Inflammatory macrophage treated with lipopolysaccharide for 4 hours (primary cell): ENCODE data around the gene PSD2.

Source experiments
- DNase-seq: peaks from one replicate; pipeline ENCODE4 v3.0.0-alpha.2; 2020

Gene PSD2

DNA sequence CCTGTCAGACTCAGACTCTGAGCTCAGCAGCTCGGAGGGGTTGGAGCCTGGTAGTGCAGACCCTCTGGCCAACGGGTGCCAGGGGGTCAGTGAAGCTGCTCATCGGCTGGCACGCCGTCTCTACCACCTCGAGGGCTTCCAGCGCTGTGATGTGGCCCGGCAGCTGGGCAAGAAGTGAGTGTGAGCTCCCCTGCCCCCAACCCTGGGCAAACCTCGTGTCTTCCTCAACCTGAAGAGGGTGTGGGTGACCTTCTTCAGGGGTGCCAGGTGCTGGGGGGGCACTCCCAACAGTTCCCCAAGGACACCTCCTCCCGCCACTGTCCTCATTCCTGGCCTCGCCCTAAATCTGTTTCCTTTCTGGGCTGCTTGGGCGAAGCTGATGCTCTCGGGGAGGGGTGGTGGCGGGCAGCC, 18.6 kb downstream of the PSD2 start:
- DNase-seq, result no peak

DNA sequence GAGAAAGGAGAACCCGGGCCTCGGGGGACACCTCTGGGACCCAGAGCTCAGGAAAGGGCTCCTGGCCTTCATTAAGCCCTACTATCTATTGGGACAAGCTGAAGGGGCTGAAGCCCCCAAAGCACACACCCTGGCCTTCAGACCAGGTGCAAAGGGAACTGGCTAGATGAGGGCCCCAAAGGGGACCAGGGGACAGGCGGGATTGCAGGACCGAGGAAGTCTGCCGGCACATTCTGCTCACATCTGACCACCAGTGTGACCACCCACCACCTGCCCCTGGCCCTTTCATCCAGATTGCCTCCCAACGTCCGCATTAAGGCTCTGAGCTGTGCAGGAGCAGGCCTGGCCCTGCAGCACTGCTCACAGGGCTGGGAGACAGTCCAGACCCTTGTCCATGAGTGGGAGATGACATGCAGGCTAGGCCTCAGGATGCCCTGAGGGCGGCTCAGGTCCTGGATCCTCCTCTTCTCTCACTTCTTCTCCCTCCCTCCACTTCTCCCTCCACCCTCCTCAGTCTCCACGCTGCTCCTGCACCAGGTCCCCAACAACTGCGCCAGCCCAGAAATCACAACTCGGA, 19.2 kb downstream of the PSD2 start:
- no peak for DNase-seq

DNA sequence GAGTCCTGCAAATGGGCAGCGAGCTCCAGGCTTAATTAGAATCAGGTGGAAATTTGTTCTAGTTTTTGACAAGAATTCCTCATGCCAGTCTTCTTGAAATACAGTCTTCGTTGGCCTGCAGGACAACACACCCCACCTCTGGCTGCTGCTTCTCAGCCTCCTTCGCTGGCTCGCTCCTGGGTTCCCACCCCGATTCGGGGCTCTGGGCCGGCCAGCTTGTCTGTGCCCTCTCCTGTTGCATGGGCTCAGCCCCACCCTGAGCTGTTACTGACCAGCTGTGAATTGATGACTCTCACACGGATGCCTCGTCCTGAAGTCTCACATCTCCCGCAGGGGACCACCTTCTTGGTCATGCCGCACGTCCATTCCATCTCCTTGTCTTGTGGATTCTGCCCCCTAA, 21.0 kb downstream of the PSD2 start:
- no peak for DNase-seq

DNA sequence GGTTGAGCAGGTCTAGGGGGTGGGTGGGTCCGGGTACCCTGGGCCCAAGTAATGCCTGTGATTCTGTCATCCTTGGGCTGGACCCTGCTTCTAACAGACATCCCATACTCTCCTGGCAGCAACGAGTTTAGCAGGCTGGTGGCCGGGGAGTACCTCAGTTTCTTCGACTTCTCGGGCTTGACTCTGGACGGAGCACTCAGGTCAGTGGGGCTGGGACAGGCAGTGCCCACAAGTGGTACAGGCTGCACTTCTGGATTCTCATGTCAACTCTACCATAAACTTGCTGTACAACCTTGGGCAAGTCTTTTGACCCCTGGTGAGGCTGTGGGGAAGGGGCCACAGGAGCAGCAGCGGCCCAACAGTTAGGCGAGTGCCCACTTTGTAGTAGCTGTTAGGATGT, 21.8 kb downstream of the PSD2 start:
- DNase-seq, result no peak

DNA sequence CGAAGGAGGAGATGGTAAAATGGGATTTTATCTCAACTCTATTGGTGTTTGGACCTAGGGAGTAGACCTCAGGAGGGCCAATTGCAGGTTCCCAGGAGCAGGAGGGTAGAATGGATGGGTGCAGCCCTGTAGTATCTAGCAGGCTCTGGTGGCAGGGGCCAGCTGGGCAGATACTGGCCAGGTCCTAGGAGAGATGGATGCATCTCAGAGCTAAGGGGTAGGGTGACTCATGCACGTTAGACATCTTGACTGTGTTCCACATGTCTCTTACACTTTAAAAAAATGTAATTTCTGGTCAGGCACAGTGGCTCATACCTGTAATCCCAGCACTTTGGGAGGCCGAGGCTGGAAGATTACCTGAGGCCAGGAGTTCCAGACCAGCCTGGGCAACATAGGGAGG, 22.4 kb downstream of the PSD2 start:
- DNase-seq, result no peak

DNA sequence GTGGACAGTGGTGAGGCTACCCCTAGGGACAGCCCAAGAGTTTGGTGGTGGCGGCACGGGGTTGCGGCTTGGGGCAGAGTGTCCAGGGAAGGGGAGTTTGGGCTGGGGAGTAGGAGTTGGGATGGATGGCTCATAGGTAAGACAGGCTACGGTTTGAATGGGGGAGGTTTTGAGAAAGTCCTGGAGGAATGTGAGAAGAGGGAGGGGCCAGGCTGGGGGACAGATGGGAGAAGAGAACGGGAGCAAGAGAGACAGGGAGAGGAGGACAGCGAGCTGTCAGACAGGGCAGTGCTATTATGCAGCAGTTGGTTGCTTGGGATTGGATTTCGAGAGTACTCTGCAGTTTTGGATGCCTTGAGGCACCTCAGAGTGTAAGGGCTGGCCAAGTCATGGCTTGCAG, 24.5 kb downstream of the PSD2 start:
- no peak for DNase-seq

DNA sequence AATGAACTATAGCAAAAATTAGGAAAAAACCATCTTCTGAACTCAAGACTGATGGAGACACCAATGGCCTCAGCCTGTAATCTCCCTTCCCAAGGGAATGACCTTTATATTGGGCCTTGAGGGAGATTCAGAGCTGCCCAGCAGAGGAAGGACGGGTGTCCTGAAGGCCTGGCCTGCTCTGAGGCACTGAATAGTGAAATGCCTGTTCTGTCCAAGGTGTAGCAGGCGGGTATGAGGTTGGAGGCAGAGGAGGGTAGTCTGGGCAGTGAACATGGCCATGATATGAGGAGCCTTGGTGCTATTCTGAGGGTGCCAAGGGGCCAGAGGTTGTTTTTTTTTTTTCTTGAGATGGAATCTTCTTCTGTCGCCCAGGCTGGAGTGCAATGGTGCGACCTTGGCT, 25.0 kb downstream of the PSD2 start:
- no peak for DNase-seq

DNA sequence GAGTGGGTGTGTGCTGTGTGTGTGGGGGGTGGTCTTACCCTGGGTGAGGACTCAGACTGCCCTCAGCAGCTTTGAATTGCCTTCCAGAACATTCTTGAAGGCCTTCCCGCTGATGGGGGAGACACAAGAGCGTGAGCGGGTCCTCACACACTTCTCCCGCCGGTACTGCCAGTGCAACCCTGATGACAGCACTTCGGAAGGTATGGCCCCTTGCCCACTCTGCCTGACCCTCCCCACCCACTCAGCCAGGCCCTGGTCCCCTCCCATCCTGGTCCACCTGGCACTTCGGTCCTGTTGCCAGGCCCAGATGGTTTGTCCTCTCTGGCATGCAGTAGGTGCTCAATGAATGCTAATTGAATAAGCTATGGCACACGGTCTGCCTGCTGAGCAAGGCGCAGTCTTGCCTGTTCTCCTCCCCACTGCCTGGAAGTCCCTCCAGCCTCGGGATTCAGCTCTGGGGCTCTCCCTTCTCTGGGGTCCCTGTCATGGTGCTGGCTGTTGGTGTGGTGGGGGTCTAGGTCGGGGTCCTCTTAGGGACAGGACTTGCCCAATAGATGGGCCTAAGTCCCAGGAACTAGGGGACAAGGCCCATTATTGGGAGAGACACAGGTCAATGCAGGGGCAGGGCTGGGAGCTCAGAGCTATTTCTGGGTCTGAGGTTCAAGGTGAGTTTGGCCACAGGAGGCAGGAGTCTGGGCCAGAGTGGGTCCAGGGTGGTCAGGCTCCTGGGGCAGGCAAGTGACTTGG, 26.4 kb downstream of the PSD2 start:
- no peak for DNase-seq

DNA sequence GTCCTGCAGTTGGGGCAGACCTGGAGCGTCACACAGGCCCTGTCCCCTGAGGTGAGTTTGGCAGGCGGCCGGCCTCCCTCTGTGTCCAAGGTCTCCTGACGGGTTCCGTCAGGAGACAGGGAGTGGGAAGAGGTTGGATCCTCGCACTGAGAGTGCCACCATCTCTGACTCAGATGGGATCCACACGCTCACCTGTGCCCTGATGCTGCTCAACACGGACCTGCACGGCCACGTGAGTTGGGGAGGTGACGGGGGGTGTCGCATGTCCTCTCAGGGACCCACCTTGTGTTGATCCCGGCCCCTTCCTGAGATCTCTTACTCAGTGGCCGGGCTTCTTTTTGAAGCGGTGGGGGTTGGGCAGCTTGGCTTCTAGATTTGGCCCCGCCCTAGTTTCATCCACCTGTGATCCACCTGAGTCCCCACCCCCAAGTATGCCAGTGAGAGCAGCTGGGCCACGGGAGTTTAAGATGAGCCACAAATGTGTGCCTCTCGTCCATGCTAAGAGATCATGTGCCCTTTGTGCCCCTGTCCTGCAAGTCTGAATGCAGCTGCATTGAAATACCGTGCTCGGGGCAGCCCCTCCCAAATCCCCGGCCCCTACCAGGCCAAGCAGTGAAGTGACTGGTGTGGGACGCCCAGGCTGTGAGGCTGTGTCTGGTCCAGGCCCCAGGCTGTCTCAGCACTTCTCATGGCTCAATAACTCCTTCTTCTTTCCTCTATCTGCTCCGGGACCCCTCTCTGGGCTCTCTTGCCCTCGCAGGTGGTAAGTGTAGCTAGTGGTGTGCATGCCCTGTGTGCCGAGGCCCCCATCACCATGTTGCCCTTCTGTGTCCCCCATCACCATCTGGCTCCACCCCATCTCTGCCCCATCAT, 27.2 kb downstream of the PSD2 start:
- DNase-seq, result no peak

DNA sequence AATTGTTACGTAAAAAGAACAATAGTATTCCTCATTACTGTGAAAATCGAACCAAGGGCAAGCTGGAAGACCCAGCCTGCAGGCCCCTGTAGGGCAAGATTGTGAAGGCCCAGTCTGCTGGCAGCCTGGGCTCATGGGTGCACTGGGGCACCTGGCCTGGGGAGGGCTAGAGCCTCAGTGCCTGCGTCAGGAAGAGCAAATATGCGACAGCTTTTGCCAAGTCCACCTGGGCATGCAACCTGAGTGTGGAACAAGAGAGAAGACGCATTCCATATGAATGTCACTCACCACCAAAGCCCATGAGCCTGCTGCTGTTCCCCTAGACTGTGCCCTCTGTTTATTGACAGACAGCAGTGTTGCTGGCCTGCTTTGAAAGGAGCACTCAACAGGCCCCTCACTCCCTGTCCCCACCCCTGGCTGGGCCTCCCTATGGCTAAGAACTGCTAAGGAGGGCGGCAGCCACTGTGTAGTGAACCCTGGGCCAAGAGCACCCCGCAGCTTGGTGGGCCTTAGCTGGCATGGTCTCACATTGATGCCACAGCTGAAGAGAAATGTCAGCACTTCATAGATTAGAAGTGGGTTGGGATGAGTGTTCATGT, 28.2 kb downstream of the PSD2 start:
- DNase-seq, result no peak

DNA sequence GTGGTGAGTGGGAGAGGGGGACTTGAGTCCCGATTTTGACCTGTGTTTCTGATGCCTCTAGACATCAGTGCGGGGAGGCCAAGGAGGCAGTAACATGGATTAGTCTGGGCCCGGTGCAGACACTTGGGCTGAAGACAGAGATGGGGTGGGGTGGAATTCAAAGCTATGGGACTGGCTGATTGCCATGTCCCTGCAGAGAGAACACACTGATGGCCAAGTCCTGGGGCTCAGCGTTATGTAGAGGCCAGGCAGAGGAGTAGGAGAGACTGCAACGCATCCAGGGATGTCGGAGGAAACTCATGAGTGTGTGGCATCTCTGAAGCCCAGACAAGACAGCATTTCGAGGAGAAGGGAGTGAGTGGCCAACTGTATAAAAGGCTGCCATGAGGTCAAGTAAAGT, 30.1 kb downstream of the PSD2 start:
- DNase-seq, result no peak

DNA sequence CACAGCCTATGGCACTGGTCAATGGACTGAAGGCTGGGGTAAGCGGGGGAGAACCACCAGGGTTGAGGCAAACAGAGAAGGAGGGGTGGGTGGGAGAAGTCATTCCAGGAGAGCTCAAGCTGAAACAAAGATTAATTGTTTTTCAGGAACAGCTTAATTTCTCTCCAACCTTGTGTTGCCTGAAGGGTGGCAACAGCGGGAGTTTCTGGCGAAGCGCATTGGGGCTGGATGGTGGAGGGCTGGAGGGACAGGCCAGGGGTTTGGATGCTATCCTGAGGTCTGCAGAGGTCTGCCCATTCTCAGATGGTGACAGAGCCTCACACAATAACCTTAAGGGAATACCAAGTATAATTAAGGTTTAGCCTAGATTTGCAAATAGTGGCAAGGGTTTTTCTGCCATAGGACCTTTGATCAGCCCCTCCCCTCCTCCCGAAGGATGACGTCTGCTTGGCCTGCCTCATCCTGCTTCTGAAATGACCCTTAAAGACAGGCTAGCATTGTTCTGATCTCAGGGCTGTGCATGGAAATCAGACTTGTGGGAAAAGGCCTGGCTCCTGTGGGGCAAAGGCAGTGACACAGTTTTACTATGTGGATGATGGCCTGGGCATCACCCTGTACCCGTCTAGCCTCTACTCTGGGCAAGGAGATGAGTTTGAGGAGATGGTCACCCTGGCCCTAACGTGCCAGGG, 32.7 kb downstream of the PSD2 start:
- no peak for DNase-seq

DNA sequence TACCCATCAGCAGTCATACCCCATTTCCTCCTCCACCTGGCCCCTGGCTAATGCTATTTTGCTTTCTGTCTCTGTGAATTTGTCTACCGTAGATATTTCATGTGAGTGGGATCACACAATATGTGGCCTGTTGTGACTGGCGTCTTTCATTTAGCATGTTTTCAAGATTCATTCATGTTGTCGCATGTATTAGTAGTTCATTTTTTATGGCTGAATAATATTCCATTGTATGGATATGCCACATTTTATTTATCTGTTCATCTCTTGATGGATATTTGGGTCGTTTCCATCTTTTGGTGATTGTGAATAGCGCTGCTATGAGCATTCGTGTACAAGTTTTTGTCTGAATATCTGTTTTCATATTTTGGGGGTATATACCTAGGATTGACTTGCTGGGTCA, 33.9 kb downstream of the PSD2 start:
- no peak for DNase-seq

DNA sequence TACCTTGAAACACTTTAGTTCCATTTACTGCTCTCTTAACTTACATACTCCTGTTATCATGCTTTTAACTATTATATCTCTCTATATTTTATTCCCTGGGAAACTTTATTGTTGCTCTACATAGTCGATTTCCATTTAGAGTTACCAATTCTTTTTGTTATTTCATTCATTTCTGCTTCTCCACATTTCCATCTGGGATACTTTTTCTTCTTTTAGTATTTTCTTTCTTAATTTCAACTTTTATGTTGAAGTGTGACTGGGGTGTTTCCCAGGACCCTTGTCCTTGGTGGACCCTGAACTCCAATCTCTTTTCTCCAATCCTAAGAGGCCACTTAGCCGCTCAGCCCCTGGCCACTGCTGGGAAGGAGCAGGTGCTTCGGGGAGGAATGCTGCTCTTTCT, 36.0 kb downstream of the PSD2 start:
- DNase-seq, result no peak

DNA sequence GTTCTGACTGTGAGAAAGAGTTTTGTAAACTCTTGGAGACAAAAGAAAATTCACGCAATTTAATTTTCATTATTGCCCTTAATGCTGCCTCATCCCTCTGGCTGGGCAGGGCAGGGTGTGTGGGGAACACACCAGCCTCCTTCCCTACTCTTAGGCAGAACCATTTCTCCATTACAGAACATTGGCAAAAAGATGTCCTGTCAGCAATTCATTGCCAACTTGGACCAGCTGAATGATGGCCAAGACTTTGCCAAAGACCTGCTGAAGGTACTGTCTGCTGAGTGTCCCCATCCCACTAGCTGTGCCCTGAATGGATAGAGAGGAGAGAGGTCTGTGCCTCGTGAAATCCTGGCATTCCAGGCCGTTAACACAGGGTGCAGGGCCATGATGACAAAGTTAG, 37.9 kb downstream of the PSD2 start:
- DNase-seq, result no peak

DNA sequence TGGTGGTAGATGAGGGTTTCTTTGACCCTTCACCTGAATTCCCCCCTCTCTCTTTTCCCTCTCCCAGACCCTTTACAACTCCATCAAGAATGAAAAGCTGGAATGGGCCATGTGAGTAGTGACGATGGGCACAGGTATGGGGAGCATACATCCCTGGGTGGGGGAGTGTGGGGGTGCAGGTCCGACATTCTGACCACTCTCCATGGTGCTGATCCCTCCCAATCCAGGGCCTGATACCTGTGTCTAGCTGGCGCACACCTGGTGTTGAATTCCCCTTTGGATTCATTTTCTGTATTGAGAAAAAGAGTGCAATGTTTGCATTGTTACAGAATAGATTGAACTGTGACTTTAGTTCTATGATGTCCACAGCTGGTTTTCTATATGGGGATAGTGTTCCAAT, 40.0 kb downstream of the PSD2 start:
- DNase-seq, result no peak

DNA sequence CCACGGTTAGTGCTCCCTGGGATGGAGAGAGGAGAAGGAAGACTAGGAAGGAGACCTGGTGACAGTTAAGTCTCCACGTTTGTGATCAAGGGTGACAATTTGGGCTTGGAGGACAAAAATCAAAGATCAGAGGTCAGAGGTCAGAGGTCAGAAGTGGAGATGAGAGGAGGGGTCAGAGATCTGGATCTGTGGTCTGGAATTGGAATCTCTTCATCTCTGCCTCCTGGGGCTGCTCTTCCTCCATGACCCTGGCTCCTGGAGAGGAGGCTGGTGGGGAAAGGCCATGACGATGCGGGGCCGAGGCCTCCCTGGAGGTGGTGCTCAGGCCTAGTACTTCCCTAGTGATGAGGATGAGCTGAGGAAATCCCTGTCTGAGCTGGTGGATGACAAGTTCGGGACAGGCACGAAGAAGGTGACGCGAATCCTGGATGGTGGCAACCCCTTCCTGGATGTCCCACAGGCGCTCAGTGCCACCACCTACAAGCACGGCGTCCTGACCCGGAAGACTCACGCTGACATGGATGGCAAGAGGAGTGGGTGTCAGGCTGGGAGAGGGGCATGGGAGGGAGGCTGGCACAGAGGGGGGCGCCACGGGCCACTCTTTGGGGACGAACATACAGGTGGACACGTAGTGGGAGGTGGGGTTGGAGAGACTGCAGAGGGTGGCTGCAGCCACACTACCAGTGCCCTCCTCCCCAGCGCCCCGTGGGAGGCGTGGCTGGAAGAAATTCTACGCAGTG, 41.0 kb downstream of the PSD2 start:
- no peak for DNase-seq

DNA sequence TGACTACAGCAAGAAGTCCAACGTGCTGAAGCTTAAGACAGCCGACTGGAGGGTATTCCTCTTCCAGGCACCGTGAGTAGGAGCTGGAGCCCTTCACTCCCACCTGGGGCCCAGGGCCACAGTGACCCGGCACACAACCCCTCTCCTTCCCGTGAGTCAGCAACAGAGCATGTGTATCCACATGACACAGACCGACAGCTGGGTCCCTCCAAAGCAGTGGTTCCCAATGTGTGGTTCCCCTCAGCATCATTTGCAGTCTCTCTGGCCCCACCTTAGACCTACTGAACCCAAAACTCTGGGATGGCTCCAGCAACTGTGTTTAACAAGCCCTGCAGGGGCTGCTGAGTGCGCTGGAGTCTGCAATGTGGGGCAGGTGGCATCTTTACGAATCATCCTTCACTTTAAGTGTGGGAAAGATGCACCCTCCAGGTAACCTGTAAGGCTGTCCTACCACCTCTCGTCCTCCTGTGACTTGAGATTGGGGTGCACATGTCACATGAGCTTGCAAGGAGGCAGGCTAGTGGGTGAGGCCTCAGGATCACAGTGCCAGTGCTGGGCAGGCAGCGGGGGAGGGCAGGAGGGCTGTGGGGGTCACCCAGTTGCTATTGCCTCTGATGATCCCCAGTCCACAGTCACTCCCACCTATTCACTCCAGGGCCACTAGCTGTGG, 42.2 kb downstream of the PSD2 start:
- DNase-seq, result no peak

DNA sequence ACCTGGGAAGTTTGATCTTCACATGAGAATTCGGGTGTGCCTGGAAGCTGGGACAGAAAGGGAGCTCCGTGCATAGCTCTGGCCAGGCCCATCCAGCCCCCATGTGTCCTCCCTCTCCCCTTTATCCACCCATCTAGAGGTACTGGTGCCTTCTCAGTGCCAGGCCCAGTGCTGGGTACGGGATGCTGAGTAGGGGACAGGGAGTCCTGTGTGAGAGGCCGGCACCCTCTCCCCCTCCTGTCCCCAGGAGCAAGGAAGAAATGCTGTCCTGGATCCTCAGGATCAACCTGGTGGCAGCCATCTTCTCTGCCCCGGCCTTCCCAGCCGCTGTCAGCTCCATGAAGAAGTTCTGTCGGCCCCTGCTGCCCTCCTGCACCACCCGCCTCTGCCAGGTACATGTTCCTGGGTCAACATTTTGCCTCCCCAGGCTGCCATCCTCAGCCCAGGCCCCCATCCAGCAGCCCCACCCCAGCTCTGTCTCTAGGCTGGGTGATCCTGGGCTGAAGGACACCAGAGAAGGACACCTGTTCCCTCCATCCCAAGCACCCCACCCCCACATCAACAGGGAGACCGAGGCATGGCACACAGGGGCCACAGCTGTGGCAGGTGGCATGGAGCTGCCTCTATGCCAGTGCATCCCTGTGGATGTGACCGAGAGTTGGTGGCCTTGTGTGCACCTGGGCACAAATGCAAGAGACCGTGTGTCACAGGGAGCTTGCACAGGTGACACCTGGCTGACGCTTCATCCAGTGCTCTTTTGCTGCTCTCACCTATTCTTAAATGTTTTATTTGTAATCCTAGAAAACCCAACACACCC, 43.0 kb downstream of the PSD2 start:
- DNase-seq, result no peak

DNA sequence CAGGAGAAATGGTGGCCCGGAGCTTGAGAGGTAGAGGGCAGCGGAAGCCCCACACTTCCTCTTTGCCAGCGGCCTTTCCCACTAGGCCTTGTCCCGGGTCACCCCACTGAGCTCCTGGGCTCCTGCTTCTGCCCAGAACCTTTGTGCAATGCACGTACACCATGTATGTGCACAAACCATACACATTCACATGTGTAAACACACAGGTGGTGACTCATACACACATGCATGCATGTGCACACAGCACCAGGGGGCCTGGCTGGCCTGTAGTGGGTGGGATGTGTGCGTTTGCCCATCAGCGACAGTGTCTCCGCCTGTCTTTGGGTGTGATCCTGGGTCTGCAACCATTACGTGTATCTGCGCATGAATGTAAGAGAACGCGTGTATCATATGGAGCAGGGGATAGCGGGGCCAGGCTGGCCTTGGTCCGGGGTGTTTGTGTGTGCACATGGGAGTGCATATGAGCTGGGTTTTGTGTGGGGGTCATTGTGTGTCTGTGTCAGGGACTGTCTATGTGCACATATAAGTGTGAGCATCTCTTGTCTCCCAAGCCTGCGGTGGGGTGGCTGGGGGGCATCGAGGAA, 43.7 kb downstream of the PSD2 start:
- DNase-seq, result no peak
